HG03025 (cell line): Measurements from ENCODE around the gene FSHR.

ENCODE experiments used
- ATAC-seq: cut with Tn5 transposase; IDR thresholded peaks from one replicate; pipeline ENCODE4 v1.9.1; 2021; ENCODE audit warnings: mild to moderate bottlenecking, moderate library complexity; ENCODE audit not compliant: unreplicated experiment, low FRiP score

Gene FSHR

GRCh38 chr2:48927355-48927754, 227.0 kb downstream of the FSHR start:
- no peak for ATAC-seq

- no peak for ATAC-seq
Measured at GRCh38 chr2:48915884-48916283, 238.4 kb downstream of the FSHR start.

GRCh38 chr2:48915227-48915626, 239.1 kb downstream of the FSHR start:
- ATAC-seq, result no peak

- ATAC-seq, result peak; percentile 90
Measured at GRCh38 chr2:48914477-48915089, 239.7 kb downstream of the FSHR start.
